T-helper 22 cell (primary cell): ENCODE data around the gene IGFALS.

ENCODE experiments used
- DNase-seq: peaks from one replicate; pipeline ENCODE4 v3.0.0-alpha.2; 2020; ENCODE audit warnings: low read depth

Gene IGFALS

DNA sequence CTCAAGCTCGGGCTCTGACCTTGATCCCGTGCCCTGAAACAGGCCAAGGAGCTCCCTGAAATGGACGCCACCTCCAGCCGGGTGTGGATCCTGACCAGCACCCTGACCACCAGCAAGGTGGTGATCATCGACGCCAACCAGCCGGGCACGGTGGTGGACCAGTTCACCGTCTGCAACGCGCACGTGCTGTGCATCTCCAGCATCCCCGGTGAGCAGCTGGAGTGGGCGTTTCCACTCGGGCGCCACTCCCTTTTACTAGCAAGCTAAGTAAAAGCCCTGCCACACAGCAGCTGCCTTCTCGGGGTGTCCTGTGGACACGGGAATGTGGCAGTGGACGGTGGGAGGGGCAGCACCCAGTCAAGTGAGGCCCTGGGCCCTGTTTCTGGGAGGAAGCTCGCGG lies 28.5 kb downstream of the IGFALS start:
- DNase-seq = no peak

DNA sequence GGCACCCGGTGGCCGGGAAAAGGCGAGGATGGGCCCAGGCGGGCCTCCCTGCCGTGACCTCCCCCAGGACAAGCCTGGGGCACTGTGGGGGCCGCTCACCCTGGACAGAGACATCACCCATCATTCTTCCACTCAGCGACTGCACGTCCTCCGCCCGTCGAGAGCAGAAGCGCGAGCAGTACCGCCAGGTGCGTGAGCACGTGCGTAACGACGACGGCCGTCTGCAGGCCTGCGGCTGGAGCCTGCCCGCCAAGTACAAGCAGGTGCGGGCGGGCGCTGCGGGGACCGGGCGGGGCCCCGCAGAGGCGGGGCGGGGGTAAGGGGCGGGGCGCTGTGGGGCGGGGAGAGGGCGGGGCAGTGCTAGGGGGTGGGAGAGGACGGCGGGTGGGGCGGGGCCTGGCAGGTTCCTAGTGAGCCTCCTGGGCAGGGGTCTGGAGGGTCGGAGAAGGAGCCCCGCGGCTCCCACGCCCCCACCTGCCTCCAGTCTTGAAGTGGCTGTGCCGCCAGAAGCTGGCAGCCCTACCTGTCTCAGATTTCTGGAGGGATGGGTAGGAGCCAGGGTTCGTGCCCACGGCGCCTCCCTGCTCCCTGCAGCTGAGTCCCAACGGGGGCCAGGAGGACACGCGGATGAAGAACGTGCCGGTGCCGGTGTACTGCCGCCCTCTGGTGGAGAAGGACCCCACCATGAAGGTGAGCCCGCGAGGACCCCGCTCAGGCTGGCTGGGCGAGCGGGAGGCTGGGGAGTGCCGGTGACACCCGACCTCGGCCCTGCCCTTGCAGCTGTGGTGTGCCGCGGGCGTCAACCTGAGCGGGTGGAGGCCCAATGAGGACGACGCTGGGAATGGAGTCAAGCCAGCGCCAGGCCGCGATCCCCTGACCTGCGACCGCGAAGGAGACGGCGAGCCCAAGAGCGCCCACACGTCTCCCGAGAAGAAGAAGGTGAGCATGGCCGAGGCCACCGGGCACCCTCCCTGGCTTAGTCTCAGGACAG lies 29.7 kb downstream of the IGFALS start:
- DNase-seq = no peak

DNA sequence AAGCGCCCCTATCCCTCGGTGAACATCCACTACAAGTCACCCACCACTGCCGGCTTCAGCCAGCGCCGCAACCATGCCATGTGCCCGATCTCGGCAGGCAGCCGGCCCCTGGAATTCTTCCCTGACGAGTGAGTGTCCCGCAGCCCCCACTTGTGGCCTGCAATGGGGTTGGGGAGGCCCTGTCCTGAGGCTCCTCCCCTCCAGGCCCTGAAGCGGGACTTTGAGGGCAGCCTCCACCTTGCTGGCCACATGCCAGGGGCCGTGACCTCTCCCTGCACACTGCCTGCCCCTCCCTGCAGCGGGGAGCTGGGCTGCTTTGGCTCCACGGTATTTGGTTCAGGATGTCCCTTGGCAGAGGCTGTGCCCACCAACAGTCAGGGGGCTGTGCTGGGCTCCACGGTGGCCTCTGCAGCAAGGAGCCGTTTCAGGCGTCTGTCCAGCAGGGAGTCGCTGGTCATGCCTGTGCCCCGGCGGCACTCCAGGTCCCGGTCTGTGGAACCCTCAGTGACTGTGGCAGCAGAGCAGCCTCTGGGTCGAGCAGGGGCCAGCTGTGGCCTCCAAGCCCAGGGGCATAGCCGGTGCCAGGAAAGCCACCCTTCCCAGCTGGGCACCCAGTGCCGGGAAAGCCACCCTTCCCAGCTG lies 30.5 kb downstream of the IGFALS start:
- no peak for DNase-seq

DNA sequence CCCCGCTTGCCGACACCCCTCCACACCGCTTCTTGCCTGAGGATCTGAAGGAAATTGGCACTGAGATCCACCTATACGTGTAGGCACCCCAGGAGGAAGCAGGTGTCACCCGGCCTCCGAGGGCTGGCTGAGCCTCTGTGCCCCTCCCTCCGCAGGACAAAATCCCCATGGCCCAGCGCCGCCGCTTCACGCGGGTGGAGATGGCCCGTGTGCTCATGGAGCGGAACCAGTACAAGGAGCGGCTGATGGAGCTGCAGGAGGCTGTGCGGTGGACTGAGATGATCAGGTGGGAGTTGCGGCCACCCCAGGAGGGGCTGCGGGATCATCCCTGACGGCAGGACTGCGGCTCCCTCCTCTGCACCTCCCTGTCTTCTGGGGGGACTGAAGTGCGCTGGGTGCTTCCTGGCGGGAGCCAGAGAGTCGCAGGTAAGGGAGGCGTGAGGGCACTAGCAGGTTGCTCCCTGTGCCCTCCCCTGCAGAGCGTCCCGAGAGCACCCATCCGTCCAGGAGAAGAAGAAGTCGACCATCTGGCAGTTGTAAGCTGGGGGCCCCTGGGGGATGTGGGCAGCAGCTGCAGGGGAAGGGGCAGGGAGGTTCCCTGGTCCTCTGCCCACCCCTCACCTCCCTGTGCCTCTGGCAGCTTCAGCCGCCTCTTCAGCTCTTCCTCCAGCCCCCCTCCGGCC lies 31.2 kb downstream of the IGFALS start:
- no peak for DNase-seq

DNA sequence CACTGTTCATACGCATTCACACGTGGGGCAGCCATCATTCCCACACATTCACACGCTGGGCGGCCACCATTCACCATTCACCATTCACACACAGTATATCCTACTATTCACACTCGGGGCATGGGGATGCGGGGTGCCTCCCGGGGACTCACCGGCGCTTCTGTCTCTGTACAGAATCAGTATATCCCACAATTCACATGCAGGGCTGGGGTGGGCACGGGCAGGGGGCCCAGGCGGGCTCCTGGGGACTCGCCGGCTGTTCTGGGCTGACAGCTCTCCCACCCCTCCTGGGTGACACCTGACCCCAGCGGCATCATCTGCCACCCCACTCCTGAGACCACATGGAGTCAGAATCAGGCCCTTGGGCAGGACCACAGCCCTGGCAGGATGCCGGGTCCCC lies 31.8 kb downstream of the IGFALS start:
- DNase-seq = no peak

DNA sequence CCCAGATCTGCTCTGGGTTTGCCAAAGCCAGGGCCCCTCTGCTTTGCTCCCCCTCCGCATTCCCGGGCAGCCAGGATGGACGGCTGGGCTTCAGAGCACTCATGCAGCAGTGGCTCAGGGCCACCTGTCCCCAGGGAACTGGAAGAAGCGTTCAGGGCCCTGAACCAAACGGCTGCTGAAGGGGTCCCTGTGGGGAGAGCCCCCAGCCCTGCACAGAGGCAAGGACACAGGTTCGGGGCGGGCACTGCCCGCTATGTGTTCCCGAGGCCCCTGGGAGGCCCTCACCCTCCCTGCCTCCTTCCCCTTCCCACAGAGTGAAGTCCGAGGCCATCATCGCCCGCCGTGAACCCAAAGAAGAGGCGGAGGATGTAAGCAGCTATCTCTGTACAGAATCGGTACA lies 32.6 kb downstream of the IGFALS start:
- no peak for DNase-seq

DNA sequence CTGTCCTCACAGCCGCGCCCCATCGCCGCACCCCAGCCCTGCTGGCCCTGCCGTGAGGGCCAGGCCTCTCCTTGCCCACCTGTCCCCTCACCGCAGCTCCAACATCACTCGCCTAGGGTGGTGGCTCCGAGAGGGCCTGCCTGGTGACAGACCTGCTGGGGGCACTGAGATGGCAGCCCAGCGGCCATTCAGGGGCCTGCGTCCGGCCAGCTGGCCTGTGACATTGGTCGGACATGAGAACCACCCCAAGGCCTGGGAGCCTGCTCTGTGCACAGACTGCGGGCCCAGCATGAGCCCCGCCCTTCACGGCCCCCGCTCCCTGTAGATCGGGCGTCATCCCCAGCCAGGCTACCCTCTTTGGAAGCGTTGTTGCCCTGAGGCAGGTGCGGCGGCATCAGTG lies 34.0 kb downstream of the IGFALS start:
- DNase-seq = no peak

DNA sequence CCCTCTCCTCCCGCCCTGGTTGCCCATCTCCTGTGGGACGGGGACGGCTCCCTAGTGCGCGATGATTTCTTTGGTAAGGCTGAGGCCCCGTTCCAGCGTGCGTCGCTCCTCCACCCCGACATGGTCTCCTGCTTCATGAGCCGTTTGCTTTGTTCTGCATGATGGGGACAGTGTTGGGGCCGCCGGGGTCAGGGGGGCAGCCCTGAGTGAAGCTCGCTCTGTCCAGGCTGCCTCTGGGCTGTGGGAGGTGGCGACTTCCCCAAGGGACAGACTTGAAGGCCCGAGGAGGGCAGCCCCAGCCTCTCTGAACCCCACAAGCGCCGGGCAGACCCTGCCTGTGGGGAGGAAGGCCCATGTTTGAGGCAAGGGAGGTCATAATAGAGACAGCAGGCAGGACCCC lies 34.6 kb downstream of the IGFALS start:
- DNase-seq = no peak

DNA sequence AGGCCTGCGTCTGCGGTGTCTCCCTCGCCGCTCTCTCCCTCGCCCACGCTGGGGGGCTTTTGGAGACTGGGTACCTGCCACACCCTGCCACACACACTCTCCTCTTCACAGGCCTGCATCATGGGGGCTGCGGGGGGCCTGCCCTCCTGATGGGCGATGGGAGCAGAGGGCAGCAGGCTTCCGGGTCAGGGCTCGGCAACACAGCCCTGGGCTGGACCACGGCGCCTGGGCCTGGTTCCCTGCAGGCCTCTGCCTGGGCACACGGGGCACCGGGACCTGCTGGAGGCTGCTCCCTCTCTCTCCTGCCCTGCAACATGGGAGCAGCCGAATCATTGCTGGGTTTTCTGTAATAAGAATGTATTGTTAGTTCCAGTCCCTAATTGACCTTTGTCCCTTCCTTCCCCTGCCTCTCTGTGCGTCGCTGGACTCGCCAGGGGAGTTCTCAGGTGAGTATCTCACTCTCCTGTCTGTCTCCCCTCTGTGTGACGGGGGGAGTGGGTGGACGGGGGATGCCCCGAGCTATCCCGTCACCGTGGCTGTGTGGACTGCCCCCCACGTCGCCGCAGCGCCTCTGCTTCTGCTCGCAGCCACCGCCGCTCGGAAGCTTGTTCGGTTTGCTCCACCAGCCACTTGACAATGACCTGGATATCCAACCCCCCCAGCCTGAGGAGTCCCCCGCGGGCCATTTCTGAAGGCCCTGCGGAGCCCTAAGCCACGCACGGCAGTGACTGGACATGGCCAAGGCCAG lies 35.6 kb downstream of the IGFALS start:
- no peak for DNase-seq

DNA sequence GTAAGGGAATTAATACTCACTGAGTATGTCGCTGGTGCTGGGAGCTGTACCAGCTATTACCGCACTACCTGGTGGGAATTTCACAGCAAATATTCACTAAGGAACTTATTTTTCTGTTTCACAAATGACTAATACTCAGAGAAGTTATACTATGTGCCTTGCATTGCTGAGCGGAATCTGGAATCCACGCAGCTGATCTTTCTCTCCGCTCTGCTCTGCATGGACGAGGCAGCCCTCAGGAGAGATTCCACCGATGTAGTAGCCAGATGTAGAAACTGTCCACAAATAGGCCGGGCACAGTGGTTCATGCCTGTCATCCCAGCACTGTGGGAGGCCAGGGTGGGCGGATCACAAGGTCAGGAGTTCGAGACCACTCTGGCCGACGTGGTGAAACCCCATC lies 39.3 kb downstream of the IGFALS start:
- DNase-seq = no peak

DNA sequence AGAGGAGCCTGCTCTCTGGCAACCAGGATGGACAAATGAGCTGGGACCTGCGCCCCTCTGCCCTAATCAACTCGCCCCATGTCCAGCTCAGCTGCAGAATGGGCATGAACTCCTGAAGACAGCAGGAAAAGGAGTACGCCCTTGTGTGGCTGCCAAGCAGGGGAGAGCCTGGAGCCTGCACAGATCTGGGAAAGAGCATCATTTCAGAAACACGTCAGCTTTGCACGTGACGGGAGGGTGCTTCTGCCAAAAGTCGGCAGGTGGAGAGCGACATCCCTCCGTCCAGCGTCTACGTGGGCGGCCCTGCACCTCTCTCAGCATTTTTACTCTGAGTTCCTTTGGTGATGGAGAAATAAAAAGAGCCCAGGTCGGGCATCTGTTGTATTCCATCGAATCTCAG lies 40.7 kb downstream of the IGFALS start:
- DNase-seq = no peak

DNA sequence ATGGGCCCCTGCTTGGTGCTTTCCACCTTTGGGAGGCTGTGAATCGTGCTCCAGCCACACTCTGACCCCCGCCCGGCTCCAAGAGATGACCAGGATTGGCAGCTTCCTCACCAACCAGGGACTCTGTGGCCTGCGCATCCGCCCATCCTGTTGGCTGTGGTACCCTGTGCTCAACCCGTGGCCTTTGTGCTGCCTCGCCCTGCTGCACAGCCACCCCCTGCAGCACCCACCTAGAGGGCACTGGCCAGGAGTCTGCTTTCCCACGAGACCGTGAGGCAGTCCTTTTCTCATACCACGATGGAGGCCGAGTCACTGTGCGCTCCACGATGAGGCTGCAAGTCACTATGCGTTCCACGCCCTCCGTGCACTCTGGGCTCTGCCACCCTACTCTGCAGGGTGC lies 41.6 kb downstream of the IGFALS start:
- no peak for DNase-seq

DNA sequence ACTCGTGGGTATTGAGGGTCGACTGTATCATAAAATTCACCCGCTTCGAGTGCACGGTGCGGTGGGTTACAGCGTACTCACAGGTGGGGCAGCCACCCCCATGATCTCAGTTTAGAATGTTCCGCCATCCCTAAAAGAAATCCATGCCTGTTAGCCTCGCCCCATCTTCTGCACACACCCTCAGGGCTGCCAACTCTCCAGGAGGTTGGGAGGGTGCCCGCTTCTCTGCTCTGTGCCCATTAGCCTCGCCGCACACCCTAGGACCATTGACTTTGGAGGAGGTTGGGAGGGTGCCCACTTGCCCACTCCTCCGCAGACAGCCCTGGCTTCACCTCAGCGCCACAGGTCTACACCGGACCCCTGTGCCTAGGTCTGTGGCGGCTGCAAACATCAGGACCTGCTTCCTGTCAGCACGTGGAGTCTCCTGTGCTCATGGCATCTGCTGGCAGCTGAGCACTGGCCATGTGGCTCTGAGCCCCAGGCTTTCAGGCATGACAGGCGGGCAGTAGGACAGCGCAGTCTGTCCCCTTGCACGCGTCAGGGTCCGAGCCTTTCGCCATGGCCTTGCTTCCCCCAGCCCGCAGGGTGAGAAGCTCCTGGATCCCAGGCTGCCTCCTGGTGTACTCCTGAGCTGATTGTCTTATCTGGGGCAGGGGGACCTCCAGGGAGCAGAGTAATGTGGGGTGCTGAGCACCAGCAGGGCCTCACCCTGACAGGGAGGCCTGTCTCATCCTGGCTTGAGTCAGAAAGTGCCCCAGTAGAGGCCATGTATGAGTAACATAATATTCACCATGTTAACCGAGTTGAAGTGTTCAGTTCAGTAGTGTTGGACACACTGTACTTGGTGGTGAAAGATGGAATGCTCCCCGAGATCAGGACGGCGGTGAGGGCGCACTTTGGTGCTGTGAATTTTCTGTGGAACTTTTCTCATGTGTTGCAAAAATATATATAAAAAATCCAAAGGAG lies 44.1 kb downstream of the IGFALS start:
- no peak for DNase-seq

DNA sequence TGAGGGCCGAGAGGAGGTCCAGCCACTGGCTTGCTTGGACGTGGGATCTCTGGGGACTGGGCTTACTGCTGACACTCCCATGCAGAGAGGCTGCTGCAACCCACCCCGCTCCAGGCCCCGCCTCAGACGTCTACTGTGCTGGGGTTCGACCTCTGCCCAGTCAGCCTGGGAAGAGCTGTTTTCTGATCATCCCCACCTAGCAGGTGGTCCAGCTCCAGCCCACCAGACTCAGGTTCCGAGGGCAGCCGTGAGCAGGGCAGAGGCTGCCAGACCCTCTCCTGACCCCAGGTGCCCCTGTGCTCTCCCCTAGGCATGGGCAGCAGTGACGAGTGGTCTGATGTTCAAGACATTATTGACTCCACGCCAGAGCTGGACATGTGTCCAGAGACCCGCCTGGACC lies 45.6 kb downstream of the IGFALS start:
- no peak for DNase-seq

DNA sequence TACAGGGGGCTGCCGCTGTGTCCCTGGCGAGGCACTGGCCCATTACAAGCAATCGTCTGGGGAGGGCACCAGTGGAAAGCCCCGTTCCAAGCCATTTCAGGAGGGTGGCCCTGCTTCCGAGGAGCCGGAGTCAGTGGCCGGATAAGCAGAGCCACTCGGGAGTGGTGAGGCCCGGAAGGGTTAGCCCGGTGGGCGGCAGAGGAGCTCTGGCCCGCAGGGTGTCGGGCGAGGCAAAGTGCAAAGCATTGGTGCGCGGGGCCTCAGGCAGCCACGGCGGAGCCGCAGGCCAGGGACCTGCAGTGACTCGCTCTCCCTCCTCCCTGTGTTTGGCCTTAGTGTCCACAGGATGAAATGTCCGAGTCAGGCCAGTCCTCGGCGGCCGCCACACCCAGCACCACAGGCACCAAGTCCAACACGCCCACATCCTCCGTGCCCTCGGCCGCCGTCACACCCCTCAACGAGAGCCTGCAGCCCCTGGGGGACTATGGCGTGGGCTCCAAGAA lies 46.8 kb downstream of the IGFALS start:
- DNase-seq = no peak

DNA sequence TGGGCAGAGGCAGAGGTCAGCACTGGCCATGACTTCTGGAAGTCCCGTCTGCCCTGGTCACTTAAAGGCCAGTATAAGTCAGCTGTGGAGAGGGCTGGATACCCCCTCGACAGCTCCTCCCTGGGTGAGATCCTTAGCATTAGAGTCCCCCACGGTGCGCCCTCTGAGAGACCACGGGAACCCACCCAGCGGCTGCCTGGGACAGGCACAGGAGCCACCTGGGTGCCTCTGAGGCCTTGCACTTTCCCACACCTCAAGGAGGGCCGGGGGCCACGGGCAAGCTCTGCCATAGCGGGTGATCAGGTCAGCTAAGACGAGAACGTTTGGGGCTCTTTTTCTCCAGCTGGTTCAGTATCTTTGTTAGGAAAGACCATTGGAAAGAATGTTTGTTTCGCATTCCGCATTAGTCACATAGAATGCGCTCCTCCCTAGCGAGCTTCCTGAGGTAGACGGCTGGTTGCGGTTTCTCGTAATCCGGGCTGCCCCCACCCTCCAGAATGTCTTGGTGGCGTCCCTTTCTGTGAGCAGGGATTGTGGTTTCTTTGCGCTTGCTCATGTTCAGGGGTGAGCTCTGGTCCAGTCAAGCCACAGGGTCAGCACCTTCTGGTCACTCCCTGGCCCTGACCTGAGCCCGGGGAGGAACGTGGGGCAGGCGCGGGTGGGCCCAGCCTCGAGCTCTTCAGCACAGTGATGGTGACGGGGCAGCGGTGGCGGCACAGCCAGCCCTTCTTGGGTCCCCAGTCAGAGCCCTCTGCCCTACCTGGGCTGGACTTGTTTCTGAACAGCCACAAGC lies 47.4 kb downstream of the IGFALS start:
- no peak for DNase-seq

DNA sequence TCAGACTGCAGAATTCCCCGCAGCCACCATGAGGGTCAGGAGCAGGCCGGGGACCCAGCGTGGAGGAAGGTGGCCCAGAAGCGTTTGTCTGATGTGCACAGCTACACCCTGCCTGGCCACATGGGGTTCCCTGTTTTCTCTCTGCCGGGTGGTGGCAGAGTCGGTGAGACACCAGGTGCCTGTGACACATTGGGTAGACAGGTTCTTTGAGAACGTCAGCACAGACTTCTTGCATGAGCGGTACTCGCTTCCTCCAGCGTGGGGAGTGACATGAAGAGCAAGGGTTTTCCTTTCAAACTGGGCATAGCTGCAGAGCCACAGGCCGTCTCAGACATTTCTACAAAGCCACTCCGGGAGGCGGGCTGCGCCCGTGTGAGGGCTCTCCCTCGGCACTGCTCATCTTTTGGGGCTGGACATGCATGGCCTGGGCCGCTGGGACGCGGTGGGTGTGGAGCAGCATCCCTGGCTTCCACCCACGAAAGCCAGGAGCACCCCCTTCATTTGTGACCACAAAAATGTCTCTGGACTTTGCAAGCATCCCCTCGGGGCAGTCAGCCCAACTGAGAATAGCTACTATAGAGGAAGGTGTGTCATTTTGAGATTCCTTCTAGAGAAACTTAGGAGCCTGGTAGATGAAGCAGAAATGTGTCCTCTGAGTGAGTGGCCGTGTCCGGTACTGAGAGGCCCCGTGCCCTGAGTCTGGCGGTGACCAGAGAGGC lies 48.2 kb downstream of the IGFALS start:
- DNase-seq = no peak

DNA sequence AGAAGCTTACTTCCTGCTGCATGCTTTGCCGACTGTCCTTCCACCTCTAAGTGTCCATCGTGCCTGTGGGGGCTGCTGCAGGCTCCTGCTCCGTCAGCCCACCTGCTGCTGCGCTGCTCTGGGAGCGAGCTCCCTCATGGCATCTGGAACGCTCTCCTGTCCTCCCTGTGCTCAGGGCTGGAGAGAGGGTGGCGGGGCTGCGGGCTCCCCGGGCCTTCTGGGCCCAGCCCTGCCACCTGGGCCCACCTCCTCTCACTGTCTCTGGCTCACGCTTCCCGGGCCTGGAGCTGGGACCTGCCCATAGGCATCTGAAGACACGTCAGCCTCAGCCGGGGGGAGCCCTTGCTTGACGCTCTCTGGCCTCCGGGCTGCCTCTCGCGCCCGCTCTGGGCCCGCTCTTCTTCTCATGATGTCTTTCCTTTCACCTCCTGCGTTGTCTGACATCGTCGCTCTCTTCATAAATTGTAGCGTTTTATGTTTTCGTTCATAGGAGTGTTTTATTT lies 49.1 kb downstream of the IGFALS start:
- no peak for DNase-seq
